ENCODE measurements around the gene ARF6.

The ARF6 gene

GRCh38 chr14:49892636-49893308, at the start of gene ARF6:
TSS of gene ARF6 (plus strand) at chr14:49893082. CDS start at chr14:49893737, 655 bp downstream.
- no peak for TF ChIP-seq CTCF (IDR thresholded peaks at IDR 0.05; ENCODE audit: control insufficient read depth, insufficient read depth, low read depth, low read length, missing control alignments)
- H3K4me3 ChIP-seq (ENCODE audit: control insufficient read depth, low read depth, low read length), result peak within 1 kb of the TSS; percentile 80
- peak; percentile 85 for DNase-seq (ENCODE audit: low read depth)

- DNase-seq (ENCODE audit: low read depth), result no peak
- H3K4me3 ChIP-seq (ENCODE audit: control insufficient read depth, low read depth, low read length), result no peak overlapping the region
- TF ChIP-seq CTCF (IDR thresholded peaks at IDR 0.05; ENCODE audit: control insufficient read depth, insufficient read depth, low read depth, low read length, missing control alignments), result no peak
Observed at GRCh38 chr14:49849213-49849847, 43.6 kb upstream of the ARF6 start.

- TF ChIP-seq CTCF (IDR thresholded peaks at IDR 0.05; ENCODE audit: control insufficient read depth, insufficient read depth, low read depth, low read length, missing control alignments), result no peak
- DNase-seq (ENCODE audit: low read depth), result no peak
- peak overlapping the region; percentile 87 for H3K4me3 ChIP-seq (ENCODE audit: control insufficient read depth, low read depth, low read length)
Observed at GRCh38 chr14:49851813-49852212, 41.1 kb upstream of the ARF6 start.

GRCh38 chr14:49852301-49853157, 40.4 kb upstream of the ARF6 start, which contains the start of gene NEMF:
TSS of gene NEMF (minus strand) at chr14:49852788. CDS start at chr14:49852753, 35 bp downstream.
- peak within 1 kb of the TSS; percentile 87 for H3K4me3 ChIP-seq (ENCODE audit: control insufficient read depth, low read depth, low read length)
- DNase-seq (ENCODE audit: low read depth), result peak; percentile 45
- TF ChIP-seq CTCF (IDR thresholded peaks at IDR 0.05; ENCODE audit: control insufficient read depth, insufficient read depth, low read depth, low read length, missing control alignments), result peak; percentile 83

GRCh38 chr14:49853158-49853477, 39.8 kb upstream of the ARF6 start:
- no peak for DNase-seq (ENCODE audit: low read depth)
- no peak for TF ChIP-seq CTCF (IDR thresholded peaks at IDR 0.05; ENCODE audit: control insufficient read depth, insufficient read depth, low read depth, low read length, missing control alignments)

GRCh38 chr14:49853572-49854375, 39.1 kb upstream of the ARF6 start:
- peak overlapping the region; percentile 87 for H3K4me3 ChIP-seq (ENCODE audit: control insufficient read depth, low read depth, low read length)
- TF ChIP-seq CTCF (IDR thresholded peaks at IDR 0.05; ENCODE audit: control insufficient read depth, insufficient read depth, low read depth, low read length, missing control alignments), result peak; percentile 86
- peak; percentile 46 for DNase-seq (ENCODE audit: low read depth)

More at GRCh38 chr14:49853158-49853477, 39.8 kb upstream of the ARF6 start:
- H3K4me3 ChIP-seq (ENCODE audit: control insufficient read depth, low read depth, low read length), result peak overlapping the region; percentile 87
